H7 (cell line): ENCODE measurements around the gene UCN2. TPM values are rescaled to one million over a fixed set of nuclear protein-coding genes. Genes with fewer than 3 reads are reported as not detected.

Experiments used
- DNase-seq: peaks from one replicate; pipeline ENCODE4 v3.0.0; 2012
- H3K27me3 ChIP-seq: 2 replicates; pipeline ENCODE4 v1.6.0; 2011; ENCODE audit warnings: mild to moderate bottlenecking, low read length; ENCODE audit not compliant: control insufficient read depth, insufficient read depth
- H3K36me3 ChIP-seq: replicated peaks from 2 replicates; pipeline ENCODE4 v1.5.1; 2011; ENCODE audit warnings: low read length; ENCODE audit not compliant: control insufficient read depth, insufficient read depth
- H3K4me3 ChIP-seq: 2 replicates; pipeline ENCODE4 v1.5.1; 2011; ENCODE audit warnings: low read depth, mild to moderate bottlenecking, control low read depth, low read length, moderate library complexity; ENCODE audit not compliant: insufficient read depth
- total RNA-seq: library from RNA; depleted of rRNA; stranded (reverse); fragments of >200 nt; shearing (Covaris generic); gene quantifications from 2 replicates; pipeline ENCODE4 v1.2.3, GENCODE V29; 2014

UCN2 gene
- total RNA-seq, 1 experiment from 2014 or later = 0.69 TPM

GRCh38 chr3:48573973-48574585 is 10.5 kb upstream of the UCN2 start:
- DNase-seq = no peak
- no peaks in the 10 kb centered on the region for H3K27me3 ChIP-seq
- H3K4me3 ChIP-seq = no peak overlapping the region
- peaks cover 2% of the 10 kb centered on the region; the same call in 1 of the 2 replicates for H3K36me3 ChIP-seq

- Histone ChIP-seq H3K36me3 (peaks cover 1% of the 10 kb centered on the region; the same call in 1 of the 2 replicates), H3K27me3 (no peaks in the 10 kb centered on the region), H3K4me3 (no peak overlapping the region)
- DNase-seq = no peak
These were observed 8.9 kb upstream of the UCN2 start for GRCh38 chr3:48572517-48572916.

- Histone ChIP-seq H3K36me3 (no peaks in the 10 kb centered on the region; the same call in 1 of the 2 replicates), H3K27me3 (no peaks in the 10 kb centered on the region), H3K4me3 (no peak overlapping the region)
- DNase-seq = no peak
These were observed 8.4 kb upstream of the UCN2 start for GRCh38 chr3:48571938-48572337.

GRCh38 chr3:48569808-48570450 is 6.3 kb upstream of the UCN2 start:
- Histone ChIP-seq H3K4me3 (no peak overlapping the region), H3K27me3 (no peaks in the 10 kb centered on the region), H3K36me3 (no peaks in the 10 kb centered on the region)
- DNase-seq = no peak

- no peaks in the 10 kb centered on the region for H3K27me3 ChIP-seq
- no peak for DNase-seq
- H3K36me3 ChIP-seq = no peaks in the 10 kb centered on the region; the same call in 1 of the 2 replicates
- no peak overlapping the region for H3K4me3 ChIP-seq
These were observed 5.8 kb upstream of the UCN2 start for GRCh38 chr3:48569400-48569799.

- Histone ChIP-seq H3K36me3 (no peaks in the 10 kb centered on the region; the same call in 1 of the 2 replicates), H3K27me3 (no peaks in the 10 kb centered on the region), H3K4me3 (no peak overlapping the region)
- DNase-seq = no peak
These were observed 4.9 kb upstream of the UCN2 start for GRCh38 chr3:48568476-48568875.

- H3K4me3 ChIP-seq = no peak overlapping the region
- no peaks in the 10 kb centered on the region; the same call in 1 of the 2 replicates for H3K36me3 ChIP-seq
- no peaks in the 10 kb centered on the region for H3K27me3 ChIP-seq
- DNase-seq = no peak
These were observed 3.9 kb upstream of the UCN2 start for GRCh38 chr3:48567500-48567899.

GRCh38 chr3:48567090-48567489 is 3.5 kb upstream of the UCN2 start:
- no peaks in the 10 kb centered on the region for H3K27me3 ChIP-seq
- no peak overlapping the region for H3K4me3 ChIP-seq
- DNase-seq = peak; percentile 58
- no peaks in the 10 kb centered on the region; the same call in 1 of the 2 replicates for H3K36me3 ChIP-seq

- Histone ChIP-seq H3K27me3 (no peaks in the 10 kb centered on the region), H3K4me3 (no peak overlapping the region), H3K36me3 (no peaks in the 10 kb centered on the region; the same call in 1 of the 2 replicates)
- peak; percentile 57 for DNase-seq
These were observed 2.8 kb upstream of the UCN2 start for GRCh38 chr3:48566401-48566760.

GRCh38 chr3:48565591-48566400 is 2.2 kb upstream of the UCN2 start:
- no peak overlapping the region for H3K4me3 ChIP-seq
- no peaks in the 10 kb centered on the region for H3K27me3 ChIP-seq
- DNase-seq = peak; percentile 58
- no peaks in the 10 kb centered on the region; the same call in 1 of the 2 replicates for H3K36me3 ChIP-seq

- peak; percentile 52 for DNase-seq
- no peaks in the 10 kb centered on the region for H3K27me3 ChIP-seq
- H3K4me3 ChIP-seq = no peak overlapping the region
- H3K36me3 ChIP-seq = no peaks in the 10 kb centered on the region; the same call in 1 of the 2 replicates
These were observed 1.6 kb upstream of the UCN2 start for GRCh38 chr3:48565186-48565585.

- H3K4me3 ChIP-seq = no peak overlapping the region
- H3K27me3 ChIP-seq = no peaks in the 10 kb centered on the region
- H3K36me3 ChIP-seq = no peaks in the 10 kb centered on the region; the same call in 1 of the 2 replicates
- DNase-seq = no peak
These were observed 1.1 kb upstream of the UCN2 start for GRCh38 chr3:48564667-48565066.

GRCh38 chr3:48564022-48564421 is 441 bp upstream of the UCN2 start:
- peak; percentile 61 for DNase-seq
- H3K4me3 ChIP-seq = no peak overlapping the region
- H3K27me3 ChIP-seq = no peaks in the 10 kb centered on the region
- no peaks in the 10 kb centered on the region; the same call in 1 of the 2 replicates for H3K36me3 ChIP-seq

- H3K4me3 ChIP-seq = no peak overlapping the region
These were observed 1.1 kb downstream of the UCN2 start for GRCh38 chr3:48562367-48563095.

More at GRCh38 chr3:48562367-48563095, 1.1 kb downstream of the UCN2 start:
- peak; percentile 55 for DNase-seq
- no peaks in the 10 kb centered on the region for H3K27me3 ChIP-seq
- no peaks in the 10 kb centered on the region; the same call in 1 of the 2 replicates for H3K36me3 ChIP-seq
